ENCODE results near the gene DLST. TPM values are rescaled to one million over a fixed set of nuclear protein-coding genes. Genes with fewer than 3 reads are reported as not detected.

Gene DLST
- total RNA-seq, 1 experiment from 2014 or later, result 309 TPM

DNA sequence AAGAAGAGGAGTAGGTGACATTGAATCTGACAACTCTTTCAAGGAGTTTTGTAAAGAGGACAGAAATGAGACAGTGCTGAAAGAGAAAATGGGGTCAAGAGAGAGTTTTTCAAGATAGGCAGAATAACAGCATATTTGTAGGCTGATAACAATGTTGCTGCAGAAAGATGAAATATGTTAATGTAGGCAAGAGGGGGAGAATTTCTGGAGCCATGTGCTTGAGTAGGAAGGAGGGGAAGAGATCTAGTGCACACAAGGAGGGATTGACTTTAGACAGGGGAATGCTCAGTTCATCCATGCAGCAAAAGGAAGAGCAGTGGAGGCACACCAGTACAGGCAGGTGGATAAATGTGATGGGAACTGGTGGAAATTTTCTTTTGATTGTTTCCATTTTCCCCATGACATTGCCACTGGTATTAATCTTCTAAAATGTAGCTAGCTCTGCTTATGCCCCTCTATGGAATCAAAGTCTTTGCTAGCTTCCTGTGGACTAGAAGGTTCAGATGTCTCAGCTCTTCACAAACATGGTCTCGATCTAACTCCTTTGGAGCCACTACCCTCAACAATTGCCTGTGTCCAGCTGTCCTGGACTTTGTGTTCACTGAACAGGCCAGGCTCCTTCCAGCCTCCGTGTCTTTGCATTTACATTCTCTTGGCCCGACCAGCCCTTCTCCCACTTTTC lies 14.9 kb upstream of the DLST start:
- DNase-seq, result no peak
- H3K4me1 ChIP-seq (replicated peaks; ENCODE audit: insufficient read depth), result no peaks in the 10 kb centered on the region
- no peak overlapping the region for H3K4me3 ChIP-seq
- H3K4me2 ChIP-seq, result no peak overlapping the region
- H3K79me2 ChIP-seq (ENCODE audit: low read depth), result no peaks in the 10 kb centered on the region
- no peaks in the 10 kb centered on the region for H3F3A ChIP-seq (ENCODE audit: insufficient read depth, low read depth)
- ChIA-PET POLR2A (ENCODE audit: unreplicated experiment) (no interaction called here), CTCF (interaction anchor here (0.6 to 0.7 kb wide), 3 partner anchors 12 to 477 kb away, joined by 3 to 21 read pairs (median 3); no protein-coding TSS in a partner anchor)
- TF ChIP-seq EZH2 (IDR thresholded peaks at IDR 0.05; ENCODE audit: low read depth), result no peak
- TF ChIP-seq, protein P1, sequence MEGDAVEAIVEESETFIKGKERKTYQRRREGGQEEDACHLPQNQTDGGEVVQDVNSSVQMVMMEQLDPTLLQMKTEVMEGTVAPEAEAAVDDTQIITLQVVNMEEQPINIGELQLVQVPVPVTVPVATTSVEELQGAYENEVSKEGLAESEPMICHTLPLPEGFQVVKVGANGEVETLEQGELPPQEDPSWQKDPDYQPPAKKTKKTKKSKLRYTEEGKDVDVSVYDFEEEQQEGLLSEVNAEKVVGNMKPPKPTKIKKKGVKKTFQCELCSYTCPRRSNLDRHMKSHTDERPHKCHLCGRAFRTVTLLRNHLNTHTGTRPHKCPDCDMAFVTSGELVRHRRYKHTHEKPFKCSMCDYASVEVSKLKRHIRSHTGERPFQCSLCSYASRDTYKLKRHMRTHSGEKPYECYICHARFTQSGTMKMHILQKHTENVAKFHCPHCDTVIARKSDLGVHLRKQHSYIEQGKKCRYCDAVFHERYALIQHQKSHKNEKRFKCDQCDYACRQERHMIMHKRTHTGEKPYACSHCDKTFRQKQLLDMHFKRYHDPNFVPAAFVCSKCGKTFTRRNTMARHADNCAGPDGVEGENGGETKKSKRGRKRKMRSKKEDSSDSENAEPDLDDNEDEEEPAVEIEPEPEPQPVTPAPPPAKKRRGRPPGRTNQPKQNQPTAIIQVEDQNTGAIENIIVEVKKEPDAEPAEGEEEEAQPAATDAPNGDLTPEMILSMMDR (conservative IDR thresholded peaks at IDR 0.05), result no peak
- peaks cover 18% of the 10 kb centered on the region for H3K27me3 ChIP-seq (ENCODE audit: insufficient read depth, low read depth)
- BruUV-seq (replicated peaks), result no TSS peak
- H3K9me2 ChIP-seq (ENCODE audit: insufficient read depth), result no peaks in the 10 kb centered on the region
- H3K9me3 ChIP-seq (ENCODE audit: insufficient read depth, low read depth), result no peaks in the 10 kb centered on the region
- H3K27ac ChIP-seq, result no peak overlapping the region
- no peak overlapping the region for H2AFZ ChIP-seq
- H3K36me3 ChIP-seq (ENCODE audit: low read depth), result no peaks in the 10 kb centered on the region
- intact Hi-C loops (cut with micrococcal nuclease; ENCODE audit: unreplicated experiment), result no loop called here
- no peaks in the 10 kb centered on the region for H4K20me1 ChIP-seq (ENCODE audit: insufficient read depth)

- no peaks in the 10 kb centered on the region for H3K79me2 ChIP-seq (ENCODE audit: low read depth)
- H4K20me1 ChIP-seq (ENCODE audit: insufficient read depth), result no peaks in the 10 kb centered on the region
- H3K36me3 ChIP-seq (ENCODE audit: low read depth), result no peaks in the 10 kb centered on the region
- DNase-seq, result no peak
- BruUV-seq (replicated peaks), result no TSS peak
- H3K9me3 ChIP-seq (ENCODE audit: insufficient read depth, low read depth), result no peaks in the 10 kb centered on the region
- ChIA-PET POLR2A (ENCODE audit: unreplicated experiment) (no interaction called here), CTCF (interaction anchor here (0.6 kb wide), 1 partner anchor 535 kb away, joined by 4 read pairs; no protein-coding TSS in a partner anchor)
- H3K4me1 ChIP-seq (replicated peaks; ENCODE audit: insufficient read depth), result no peaks in the 10 kb centered on the region
- intact Hi-C loops (cut with micrococcal nuclease; ENCODE audit: unreplicated experiment), result no loop called here
- H2AFZ ChIP-seq, result no peak overlapping the region
- TF ChIP-seq EZH2 (IDR thresholded peaks at IDR 0.05; ENCODE audit: low read depth), result no peak
- TF ChIP-seq, protein P1 (conservative IDR thresholded peaks at IDR 0.05), result no peak
- no peaks in the 10 kb centered on the region for H3K9me2 ChIP-seq (ENCODE audit: insufficient read depth)
- no peaks in the 10 kb centered on the region for H3F3A ChIP-seq (ENCODE audit: insufficient read depth, low read depth)
- no peak overlapping the region for H3K4me2 ChIP-seq
- no peak overlapping the region for H3K27ac ChIP-seq
- no peak overlapping the region for H3K4me3 ChIP-seq
- peaks cover 18% of the 10 kb centered on the region for H3K27me3 ChIP-seq (ENCODE audit: insufficient read depth, low read depth)
These were observed 14.0 kb upstream of the DLST start for GRCh38 chr14:74867673-74868072.

- H3K4me3 ChIP-seq, result no peak overlapping the region
- CTCF ChIA-PET, result no interaction called here
- no peaks in the 10 kb centered on the region for H3F3A ChIP-seq (ENCODE audit: insufficient read depth, low read depth)
- TF ChIP-seq, protein P1 (conservative IDR thresholded peaks at IDR 0.05), result no peak
- TF ChIP-seq EZH2 (IDR thresholded peaks at IDR 0.05; ENCODE audit: low read depth), result no peak
- no peak overlapping the region for H3K27ac ChIP-seq
- BruUV-seq (replicated peaks), result no TSS peak
- POLR2A ChIA-PET (ENCODE audit: unreplicated experiment), result no interaction called here
- no peak for DNase-seq
- no peaks in the 10 kb centered on the region for H3K9me2 ChIP-seq (ENCODE audit: insufficient read depth)
- H3K9me3 ChIP-seq (ENCODE audit: insufficient read depth, low read depth), result no peaks in the 10 kb centered on the region
- H3K27me3 ChIP-seq (ENCODE audit: insufficient read depth, low read depth), result peaks cover 18% of the 10 kb centered on the region
- H3K4me2 ChIP-seq, result no peak overlapping the region
- H4K20me1 ChIP-seq (ENCODE audit: insufficient read depth), result no peaks in the 10 kb centered on the region
- H3K4me1 ChIP-seq (replicated peaks; ENCODE audit: insufficient read depth), result no peaks in the 10 kb centered on the region
- intact Hi-C loops (cut with micrococcal nuclease; ENCODE audit: unreplicated experiment), result no loop called here
- no peaks in the 10 kb centered on the region for H3K36me3 ChIP-seq (ENCODE audit: low read depth)
- no peaks in the 10 kb centered on the region for H3K79me2 ChIP-seq (ENCODE audit: low read depth)
- no peak overlapping the region for H2AFZ ChIP-seq
These were observed 13.0 kb upstream of the DLST start for GRCh38 chr14:74868739-74869138.
